A673 (cell line): ENCODE data around the gene NAA35.
"Not testable (repeated sequence)": the region's sequence is repeated elsewhere in the genome, so short reads cannot be mapped to it uniquely, and the experiment has no call there.

ENCODE experiments used
- CTCF ChIP-seq: fragments of 300-800, 200-600 bp; sonication (generic); conservative IDR thresholded peaks from 2 replicates; pipeline ENCODE4 v1.5.1; 2017; ENCODE audit warnings: low read depth, mild to moderate bottlenecking, antibody characterized with exemption, low read length, moderate library complexity, mixed read lengths
- EZH2 ChIP-seq: fragments of 200-600 bp; sonication (generic); IDR thresholded peaks from 2 replicates; pipeline ENCODE4 v1.6.1; 2017; ENCODE audit warnings: borderline replicate concordance, low read depth, mild to moderate bottlenecking, mixed read lengths, antibody characterized with exemption, low read length; ENCODE audit not compliant: poor library complexity, severe bottlenecking

- TF ChIP-seq CTCF, EZH2: not testable (repeated sequence)
Observed at GRCh38 chr9:86048018-86048742, 107.2 kb downstream of the NAA35 start.
